IMR-90 (cell line): ENCODE measurements around the gene ANKRD33B.

Experiments used
- BHLHE40 ChIP-seq: fragments of 150-350 bp; IDR thresholded peaks from 2 replicates; pipeline ENCODE4 v1.6.1; 2016; ENCODE audit warnings: mild to moderate bottlenecking, low read depth, low read length
- CEBPB ChIP-seq: IDR thresholded peaks from 2 replicates; pipeline ENCODE4 v1.6.1; 2012; ENCODE audit warnings: low read depth, low read length, improper control_type of control experiment
- CTCF ChIP-seq: conservative IDR thresholded peaks from 2 replicates; pipeline ENCODE4 v1.5.1; 2012; ENCODE audit warnings: mild to moderate bottlenecking, low read depth, low read length, improper control_type of control experiment
- FOS ChIP-seq: fragments of 150-350 bp; IDR thresholded peaks from 2 replicates; pipeline ENCODE4 v1.6.1; 2016; ENCODE audit warnings: low read depth, low read length
- MAFK ChIP-seq: IDR thresholded peaks from 2 replicates; pipeline ENCODE4 v1.6.1; 2012; ENCODE audit warnings: low read depth, low read length, improper control_type of control experiment
- MXI1 ChIP-seq: IDR thresholded peaks from 2 replicates; pipeline ENCODE4 v1.6.1; 2012; ENCODE audit warnings: low read depth, mild to moderate bottlenecking, low read length, moderate library complexity, borderline replicate concordance
- NFE2L2 ChIP-seq: fragments of 150-350 bp; IDR thresholded peaks from 2 replicates; pipeline ENCODE4 v1.6.1; 2016; ENCODE audit warnings: low read depth, mild to moderate bottlenecking, low read length
- POLR2A ChIP-seq: IDR thresholded peaks from 2 replicates; pipeline ENCODE4 v1.6.1; 2012; ENCODE audit warnings: mild to moderate bottlenecking, low read depth, low read length
- RAD21 ChIP-seq: IDR thresholded peaks from 2 replicates; pipeline ENCODE4 v1.6.1; 2012; ENCODE audit warnings: low read length, improper control_type of control experiment
- RCOR1 ChIP-seq: IDR thresholded peaks from 2 replicates; pipeline ENCODE4 v1.6.1; 2012; ENCODE audit warnings: mild to moderate bottlenecking, low read length, improper control_type of control experiment; ENCODE audit not compliant: insufficient replicate concordance
- RFX5 ChIP-seq: IDR thresholded peaks from 2 replicates; pipeline ENCODE4 v1.8.0; 2012; ENCODE audit warnings: low read depth, mild to moderate bottlenecking, low read length, moderate library complexity
- SMC3 ChIP-seq: fragments of 150-350 bp; IDR thresholded peaks from 2 replicates; pipeline ENCODE4 v1.6.1; 2016; ENCODE audit warnings: low read depth, mild to moderate bottlenecking, antibody characterized with exemption, low read length, moderate library complexity
- USF2 ChIP-seq: fragments of 150-350 bp; IDR thresholded peaks from 2 replicates; pipeline ENCODE4 v1.6.1; 2017; ENCODE audit warnings: mild to moderate bottlenecking, antibody characterized with exemption, low read length, low read depth

GRCh38 chr5:10653751-10654400 is 90.0 kb downstream of the ANKRD33B start:
- no peak for TF ChIP-seq BHLHE40
- no peak for TF ChIP-seq MAFK
- TF ChIP-seq CTCF, result no peak
- no peak for TF ChIP-seq POLR2A
- no peak for TF ChIP-seq CEBPB
- TF ChIP-seq RFX5, result no peak
- TF ChIP-seq USF2, result no peak
- TF ChIP-seq FOS, result no peak
- no peak for TF ChIP-seq RAD21
- no peak for TF ChIP-seq SMC3
- no peak for TF ChIP-seq MXI1
- no peak for TF ChIP-seq NFE2L2
- TF ChIP-seq RCOR1, result no peak
